Left cardiac atrium (tissue), 4 donors: Measurements from ENCODE around the gene CHML. TPM values are rescaled to one million over a fixed set of nuclear protein-coding genes. Genes with fewer than 3 reads are reported as not detected.

Experiments used
- ATAC-seq, 2 donors: fragments of 200-7000 bp; cut with Tn5 transposase; one replicate each; pipeline ENCODE4 v1.9.1; 2020; ENCODE audit warnings: mild to moderate bottlenecking in 2 of 2, moderate library complexity in 2 of 2
- DNase-seq: peaks from one replicate; pipeline ENCODE4 v3.0.0-alpha.2; 2020
- intact Hi-C, 2 donors: fragments of 100-400 bp; cut with DNase I; formaldehyde crosslinking; loops; one replicate each; pipeline versions ENCODE4 v1.14.1 to v1.15.1; 2022 to 2023
- total RNA-seq, 2 donors: library from RNA; stranded (reverse); fragmentation: NEBNext Ultra II Directional; extraction: Animal tissue kit (Norgen Biotek cat#: 25700); gene quantifications; one replicate each; pipeline ENCODE4 v1.2.1, GENCODE V29; 2021
- donor health status: DM: no; HTN: yes; CAD: no.
- donor health status: DM: no; HTN: yes; CAD: no; lungs with severe emphysema.
- donor health status: DM: yes; HTN: yes; CAD: no.
- donor health status: Dilated cardiomyopathy.

CHML gene
- total RNA-seq, 2 donors from 2014 or later = 5.1 to 5.9 TPM

DNA sequence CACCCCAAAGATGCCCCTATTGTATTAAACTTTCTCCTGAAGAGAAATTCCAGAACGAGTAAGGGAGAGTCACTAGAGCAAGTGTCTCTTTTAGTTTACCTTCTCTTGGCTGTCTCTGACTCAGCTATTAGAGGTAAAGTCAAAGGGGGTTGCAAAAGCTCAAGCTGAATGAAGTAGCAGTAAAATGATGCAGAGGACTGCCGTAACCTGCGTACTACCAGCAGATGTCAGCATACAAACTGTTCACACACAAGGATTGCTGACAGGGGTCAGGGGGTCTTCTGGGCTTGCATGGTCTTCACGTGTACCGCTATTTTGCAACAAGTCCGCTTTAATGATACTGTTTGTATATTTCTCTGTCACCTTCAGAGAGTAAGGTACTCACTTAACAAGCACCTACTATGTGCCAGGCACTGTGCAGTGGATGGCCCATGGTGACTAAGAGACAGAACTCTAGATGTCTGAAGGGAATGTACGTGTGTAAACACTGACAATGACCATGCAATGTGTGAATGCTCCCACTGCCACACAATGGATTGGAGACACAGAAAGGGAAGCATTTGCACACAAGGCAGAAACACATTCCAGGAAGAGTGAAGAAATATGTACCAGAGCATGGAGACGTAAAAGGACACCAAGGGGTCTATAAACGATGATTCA lies 34.9 kb downstream of the CHML start:
- no peak for ATAC-seq
- intact Hi-C loops = no loop called here
- DNase-seq = no peak

GRCh38 chr1:241603731-241604245 lies 36.4 kb downstream of the CHML start:
- DNase-seq (no peak), ATAC-seq (peak; percentile 34 to 41)
- intact Hi-C loops = no loop called here

DNA sequence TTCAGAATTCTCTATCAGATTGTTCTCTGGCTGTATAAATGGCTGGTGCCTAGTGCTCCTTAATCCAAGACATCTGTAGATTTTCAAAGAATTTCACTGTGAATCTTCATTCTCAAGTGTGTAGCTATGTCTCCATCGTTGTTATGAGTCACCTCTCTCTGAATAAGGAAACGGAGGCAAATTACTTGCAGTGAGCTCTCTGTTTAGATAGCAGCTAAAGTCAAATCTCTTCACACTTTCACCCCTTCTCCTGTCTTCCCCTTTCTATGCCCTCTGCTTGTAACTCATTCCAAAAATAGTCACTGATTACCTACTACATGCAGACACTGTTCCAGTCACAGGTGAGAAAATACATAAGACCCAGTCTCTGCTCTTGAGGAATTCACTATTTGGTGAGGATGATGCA lies 39.7 kb downstream of the CHML start:
- intact Hi-C loops = no loop called here
- ATAC-seq = no peak

DNA sequence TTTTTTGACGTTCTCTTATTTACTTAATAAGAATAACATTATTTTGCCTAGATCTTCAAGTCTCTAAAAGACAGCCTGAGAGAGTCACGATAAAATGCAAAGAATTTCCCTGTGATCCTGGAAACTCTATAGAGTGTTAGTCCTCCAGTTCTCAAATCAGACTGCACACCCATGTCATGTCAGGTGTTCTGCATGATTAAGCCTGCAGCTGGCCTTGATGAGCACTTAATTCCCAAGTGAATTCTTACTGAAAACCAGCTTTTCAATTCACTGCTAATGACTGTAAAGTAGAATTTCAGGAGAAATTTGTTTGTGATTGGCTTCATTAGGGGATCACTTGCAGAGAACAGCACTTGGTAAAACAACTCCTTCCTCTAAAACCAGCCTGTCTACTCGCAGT lies 41.9 kb downstream of the CHML start:
- no peak for ATAC-seq
- DNase-seq = no peak
- intact Hi-C loops = no loop called here

More for the DNA sequence above, 39.7 kb downstream of the CHML start:
- DNase-seq = no peak

DNA sequence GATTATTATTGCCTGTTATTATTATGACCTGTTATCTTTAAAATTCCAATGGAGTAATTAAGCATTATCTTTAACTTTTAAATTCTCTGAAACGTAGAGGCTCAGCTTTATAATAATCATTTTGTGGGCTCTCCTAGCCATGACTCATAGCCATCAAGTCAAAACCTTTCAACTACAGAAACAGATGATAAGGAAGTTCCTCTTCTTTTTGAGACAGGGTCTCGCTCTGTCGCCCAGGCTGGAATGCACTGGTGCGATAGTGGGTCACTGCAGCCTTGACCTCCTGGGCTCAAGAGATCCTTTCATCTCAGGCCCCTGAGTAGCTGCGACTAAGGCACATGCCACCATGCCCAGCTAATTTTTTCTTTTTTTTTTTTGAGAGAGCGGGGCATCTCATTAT lies 43.5 kb downstream of the CHML start:
- ATAC-seq (no peak), DNase-seq (no peak)
- intact Hi-C loops = no loop called here

- no peak for DNase-seq
- no peak for ATAC-seq
- intact Hi-C loops = no loop called here
These were observed 47.0 kb downstream of the CHML start for GRCh38 chr1:241593186-241593585.

- intact Hi-C loops = no loop called here
- ATAC-seq (peak in 1 of 2 donors; percentile 27), DNase-seq (no peak)
These were observed 47.8 kb downstream of the CHML start for GRCh38 chr1:241592273-241592958.

- no peak for DNase-seq
- intact Hi-C loops = no loop called here
- ATAC-seq = no peak
These were observed 48.4 kb downstream of the CHML start for GRCh38 chr1:241591736-241592135.

- DNase-seq (no peak), ATAC-seq (no peak)
- intact Hi-C loops = no loop called here
These were observed 48.9 kb downstream of the CHML start for GRCh38 chr1:241591317-241591716.

- DNase-seq (no peak), ATAC-seq (peak in 1 of 2 donors; percentile 22)
- intact Hi-C loops = no loop called here
These were observed 49.5 kb downstream of the CHML start for GRCh38 chr1:241590719-241591118.

Other genes starting within 250 kb of the CHML start
- gene FH, start 120.6 kb downstream of the CHML start, total RNA-seq = 100 to 1,000 TPM; 146 to 181 TPM
- under 1 TPM; 0.39 to 0.47 TPM for gene KMO, start 108.0 kb downstream of the CHML start, total RNA-seq
- gene OPN3, start within 50 bp of the CHML start, total RNA-seq = 1 to 10 TPM; 5.8 to 7.7 TPM
- not detected for gene WDR64, start 11.9 kb upstream of the CHML start, total RNA-seq
- 1 to 10 TPM in 1 of 2 donors, under 1 TPM in 1; 0.24 to 1.1 TPM for gene EXO1, start 207.8 kb upstream of the CHML start, total RNA-seq